WERI-Rb-1 (cell line): ENCODE data around the gene MARS1.
"Not testable (repeated sequence)": the region's sequence is repeated elsewhere in the genome, so short reads cannot be mapped to it uniquely, and the experiment has no call there.

Experiments
- DNase-seq: peaks from one replicate; pipeline ENCODE4 v3.0.0-alpha.2; 2020
- H3K27ac ChIP-seq: fragments of 250-450 bp; sonication (Bioruptor Pico); 2 replicates; pipeline ENCODE4 v1.5.1; 2020; ENCODE audit warnings: mild to moderate bottlenecking, moderate library complexity
- H3K27me3 ChIP-seq: fragments of 250-450 bp; sonication (Bioruptor Pico); 2 replicates; pipeline ENCODE4 v1.5.1; 2021; ENCODE audit warnings: mild to moderate bottlenecking, low read depth, moderate library complexity; ENCODE audit not compliant: insufficient read depth, severe bottlenecking
- H3K36me3 ChIP-seq: fragments of 250-450 bp; sonication (Bioruptor Pico); 2 replicates; pipeline ENCODE4 v1.5.1; 2020; ENCODE audit warnings: mild to moderate bottlenecking, moderate library complexity
- H3K4me3 ChIP-seq: 2 replicates; pipeline ENCODE4 v1.5.1; 2011; ENCODE audit warnings: low read depth, mild to moderate bottlenecking, control low read depth, low read length
- H3K9me3 ChIP-seq: fragments of 250-450 bp; sonication (Bioruptor Pico); 2 replicates; pipeline ENCODE4 v1.5.1; 2021; ENCODE audit warnings: mild to moderate bottlenecking, moderate library complexity; ENCODE audit not compliant: severe bottlenecking
- TF ChIP-seq, protein P1 (sequence below): IDR thresholded peaks from 2 replicates; pipeline ENCODE4 v1.5.1; 2011; ENCODE audit warnings: low read depth, mild to moderate bottlenecking, control low read depth, inconsistent platforms, low read length

Gene MARS1

DNA sequence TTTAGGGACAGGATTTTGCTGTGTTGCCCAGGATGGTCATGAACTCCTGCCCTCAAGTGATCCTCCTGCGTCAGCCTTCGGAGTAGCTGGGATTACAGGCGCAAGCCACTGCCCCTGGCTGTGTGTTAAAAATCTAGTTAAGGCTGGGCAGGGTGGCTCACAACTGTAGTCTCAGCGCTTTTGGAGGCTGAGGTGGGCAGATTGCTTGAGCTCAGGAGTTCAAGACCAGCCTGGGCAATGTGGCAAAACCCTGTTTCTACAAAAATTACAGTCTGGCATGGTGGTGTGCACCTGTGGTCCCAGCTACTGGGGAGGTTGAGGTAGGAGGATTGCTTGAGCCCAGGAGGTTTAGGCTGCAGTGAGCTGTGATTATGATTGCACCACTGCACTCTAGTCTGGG, 23.3 kb downstream of the MARS1 start:
- H3K9me3 ChIP-seq: no peaks in the 10 kb centered on the region
- no peak overlapping the region for H3K27ac ChIP-seq
- H3K4me3 ChIP-seq: no peak overlapping the region
- DNase-seq: no peak
- no peaks in the 10 kb centered on the region for H3K27me3 ChIP-seq
- H3K36me3 ChIP-seq: peaks cover 84% of the 10 kb centered on the region
- TF ChIP-seq, protein P1, sequence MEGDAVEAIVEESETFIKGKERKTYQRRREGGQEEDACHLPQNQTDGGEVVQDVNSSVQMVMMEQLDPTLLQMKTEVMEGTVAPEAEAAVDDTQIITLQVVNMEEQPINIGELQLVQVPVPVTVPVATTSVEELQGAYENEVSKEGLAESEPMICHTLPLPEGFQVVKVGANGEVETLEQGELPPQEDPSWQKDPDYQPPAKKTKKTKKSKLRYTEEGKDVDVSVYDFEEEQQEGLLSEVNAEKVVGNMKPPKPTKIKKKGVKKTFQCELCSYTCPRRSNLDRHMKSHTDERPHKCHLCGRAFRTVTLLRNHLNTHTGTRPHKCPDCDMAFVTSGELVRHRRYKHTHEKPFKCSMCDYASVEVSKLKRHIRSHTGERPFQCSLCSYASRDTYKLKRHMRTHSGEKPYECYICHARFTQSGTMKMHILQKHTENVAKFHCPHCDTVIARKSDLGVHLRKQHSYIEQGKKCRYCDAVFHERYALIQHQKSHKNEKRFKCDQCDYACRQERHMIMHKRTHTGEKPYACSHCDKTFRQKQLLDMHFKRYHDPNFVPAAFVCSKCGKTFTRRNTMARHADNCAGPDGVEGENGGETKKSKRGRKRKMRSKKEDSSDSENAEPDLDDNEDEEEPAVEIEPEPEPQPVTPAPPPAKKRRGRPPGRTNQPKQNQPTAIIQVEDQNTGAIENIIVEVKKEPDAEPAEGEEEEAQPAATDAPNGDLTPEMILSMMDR: no peak

DNA sequence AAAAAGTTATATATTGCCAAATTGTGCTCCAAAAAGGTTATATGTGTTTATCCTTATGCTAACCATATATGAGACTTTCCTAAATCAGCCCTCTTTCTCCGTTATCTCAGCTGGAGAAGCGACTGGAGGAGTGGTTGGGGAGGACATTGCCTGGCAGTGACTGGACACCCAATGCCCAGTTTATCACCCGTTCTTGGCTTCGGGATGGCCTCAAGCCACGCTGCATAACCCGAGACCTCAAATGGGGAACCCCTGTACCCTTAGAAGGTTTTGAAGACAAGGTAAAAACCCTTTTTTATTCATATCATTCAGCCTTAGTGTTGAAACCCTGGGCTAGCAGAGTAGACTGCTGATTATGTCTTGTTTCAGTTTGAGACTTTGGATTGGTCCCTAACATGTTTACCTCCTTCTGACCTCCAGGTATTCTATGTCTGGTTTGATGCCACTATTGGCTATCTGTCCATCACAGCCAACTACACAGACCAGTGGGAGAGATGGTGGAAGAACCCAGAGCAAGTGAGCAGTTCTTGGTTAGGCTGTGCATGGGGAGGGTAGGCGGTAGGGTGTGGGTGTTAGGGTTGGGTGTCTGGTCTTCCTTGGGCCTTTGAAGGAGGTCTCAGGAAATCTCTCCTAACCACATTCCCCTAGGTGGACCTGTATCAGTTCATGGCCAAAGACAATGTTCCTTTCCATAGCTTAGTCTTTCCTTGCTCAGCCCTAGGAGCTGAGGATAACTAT, 23.9 kb downstream of the MARS1 start:
- TF ChIP-seq, protein P1: no peak
- H3K4me3 ChIP-seq: no peak overlapping the region
- no peaks in the 10 kb centered on the region for H3K9me3 ChIP-seq
- H3K27ac ChIP-seq: no peak overlapping the region
- no peak for DNase-seq
- peaks cover 85% of the 10 kb centered on the region for H3K36me3 ChIP-seq
- H3K27me3 ChIP-seq: no peaks in the 10 kb centered on the region

DNA sequence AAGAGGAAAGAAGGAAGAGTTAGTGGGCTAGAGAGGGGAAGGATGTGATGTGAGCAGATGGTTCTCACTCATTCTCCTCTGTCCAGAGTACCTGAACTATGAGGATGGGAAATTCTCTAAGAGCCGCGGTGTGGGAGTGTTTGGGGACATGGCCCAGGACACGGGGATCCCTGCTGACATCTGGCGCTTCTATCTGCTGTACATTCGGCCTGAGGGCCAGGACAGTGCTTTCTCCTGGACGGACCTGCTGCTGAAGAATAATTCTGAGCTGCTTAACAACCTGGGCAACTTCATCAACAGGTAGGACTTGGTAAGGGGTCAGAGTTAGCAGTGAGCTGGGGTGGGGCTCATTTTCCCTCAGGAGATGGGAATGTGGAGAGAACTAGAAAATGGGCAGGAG, 24.8 kb downstream of the MARS1 start:
- Histone ChIP-seq H3K27me3 (no peaks in the 10 kb centered on the region), H3K36me3 (peaks cover 94% of the 10 kb centered on the region), H3K9me3 (no peaks in the 10 kb centered on the region), H3K4me3 (no peak overlapping the region), H3K27ac (no peak overlapping the region)
- TF ChIP-seq, protein P1: no peak
- no peak for DNase-seq

DNA sequence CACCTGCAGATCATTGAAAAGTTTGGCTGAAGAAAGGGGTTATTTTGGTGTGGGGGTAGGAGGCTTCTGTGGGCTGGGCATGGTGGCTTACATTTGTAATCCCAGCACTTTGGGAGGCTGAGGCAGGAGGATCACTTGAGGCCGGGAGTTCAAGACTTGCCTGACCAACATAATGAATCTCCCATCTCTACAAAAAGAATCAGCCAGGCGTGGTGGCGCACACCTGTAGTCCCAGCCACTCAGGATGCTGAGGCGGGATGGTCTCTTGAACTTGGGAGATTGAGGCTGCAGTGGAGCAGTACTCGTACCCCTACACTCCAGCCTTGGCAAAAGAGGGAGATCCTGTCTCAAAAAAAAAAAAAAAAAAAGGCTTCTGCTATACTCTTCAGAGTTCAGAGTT, 25.4 kb downstream of the MARS1 start:
- H3K27me3 ChIP-seq: no peaks in the 10 kb centered on the region
- no peak overlapping the region for H3K27ac ChIP-seq
- H3K9me3 ChIP-seq: no peaks in the 10 kb centered on the region
- H3K4me3 ChIP-seq: no peak overlapping the region
- no peak for DNase-seq
- peaks cover 97% of the 10 kb centered on the region for H3K36me3 ChIP-seq
- TF ChIP-seq, protein P1: no peak

DNA sequence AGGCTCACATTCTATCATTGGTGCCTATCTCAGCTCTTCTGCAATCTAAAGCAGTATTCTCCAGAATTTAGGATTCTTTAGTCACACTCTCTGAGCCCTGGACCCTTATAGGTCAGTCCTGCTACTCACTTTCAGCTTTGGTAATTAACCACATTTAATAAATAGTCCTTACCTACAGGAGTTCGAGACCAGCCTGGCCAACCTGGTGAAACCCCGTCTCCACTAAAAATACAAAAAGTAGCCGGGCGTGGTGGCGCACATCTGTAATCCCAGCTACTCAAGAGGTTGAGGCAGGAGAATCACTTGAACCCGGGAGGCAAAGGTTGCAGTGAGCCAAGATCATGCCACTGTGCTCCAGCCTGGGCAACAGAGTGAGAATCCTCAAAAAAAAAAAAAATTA, 25.8 kb downstream of the MARS1 start:
- H3K9me3 ChIP-seq, H3K27ac ChIP-seq, H3K4me3 ChIP-seq, DNase-seq, H3K27me3 ChIP-seq: not testable (repeated sequence)
- peaks cover 97% of the 10 kb centered on the region for H3K36me3 ChIP-seq

DNA sequence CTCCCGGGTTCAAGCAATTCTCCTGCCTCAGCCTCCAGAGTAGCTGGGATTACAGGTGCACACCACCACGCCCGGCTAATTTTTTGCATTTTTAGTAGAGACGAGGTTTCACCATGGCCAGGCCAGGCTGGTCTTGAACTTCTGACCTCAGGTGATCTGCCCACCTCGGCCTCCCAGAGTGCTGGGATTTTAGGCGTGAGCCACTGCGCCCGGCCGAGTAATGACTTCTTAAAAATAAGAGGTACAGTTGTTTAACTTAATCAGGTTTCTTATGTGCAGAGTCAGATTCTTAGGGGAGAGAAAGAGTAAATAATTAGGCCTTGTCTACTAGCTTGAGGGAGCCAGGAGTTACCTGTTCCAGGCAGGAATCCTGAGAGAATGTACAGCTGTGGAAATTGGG, 26.4 kb downstream of the MARS1 start:
- H3K27ac ChIP-seq, H3K4me3 ChIP-seq, H3K27me3 ChIP-seq, DNase-seq, H3K9me3 ChIP-seq: not testable (repeated sequence)
- H3K36me3 ChIP-seq: peaks cover 97% of the 10 kb centered on the region
